ENCODE results near the gene SOCS2.
"Not testable (repeated sequence)": the region's sequence is repeated elsewhere in the genome, so short reads cannot be mapped to it uniquely, and the experiment has no call there.

SOCS2 gene

GRCh38 chr12:93550748-93551611, 21.5 kb upstream of the SOCS2 start:
- no peak for DNase-seq (ENCODE audit: insufficient read length, low spot score)
- TF ChIP-seq CTCF (IDR thresholded peaks at IDR 0.05; ENCODE audit: insufficient read depth, missing control alignments) = no peak
- no peak for FAIRE-seq

- no peak for TF ChIP-seq CTCF (IDR thresholded peaks at IDR 0.05; ENCODE audit: insufficient read depth, missing control alignments)
- DNase-seq (ENCODE audit: insufficient read length, low spot score) = no peak
- FAIRE-seq = no peak
Measured at GRCh38 chr12:93552427-93552826, 20.0 kb upstream of the SOCS2 start.

- not testable (repeated sequence) for DNase-seq (ENCODE audit: insufficient read length, low spot score); FAIRE-seq
Measured at GRCh38 chr12:93557879-93558278, 14.6 kb upstream of the SOCS2 start.

- not testable (repeated sequence) for FAIRE-seq; DNase-seq (ENCODE audit: insufficient read length, low spot score)
Measured at GRCh38 chr12:93558685-93559084, 13.8 kb upstream of the SOCS2 start.

GRCh38 chr12:93563807-93564538, 8.5 kb upstream of the SOCS2 start:
- no peak for FAIRE-seq
- no peak for DNase-seq (ENCODE audit: insufficient read length, low spot score)
- TF ChIP-seq CTCF (IDR thresholded peaks at IDR 0.05; ENCODE audit: insufficient read depth, missing control alignments) = peak; percentile 12

- TF ChIP-seq CTCF (IDR thresholded peaks at IDR 0.05; ENCODE audit: insufficient read depth, missing control alignments) = no peak
- FAIRE-seq (no peak), DNase-seq (ENCODE audit: insufficient read length, low spot score) (no peak)
Measured at GRCh38 chr12:93565760-93566159, 6.7 kb upstream of the SOCS2 start.

GRCh38 chr12:93567174-93567573, 5.3 kb upstream of the SOCS2 start:
- DNase-seq (ENCODE audit: insufficient read length, low spot score) (no peak), FAIRE-seq (no peak)
- no peak for TF ChIP-seq CTCF (IDR thresholded peaks at IDR 0.05; ENCODE audit: insufficient read depth, missing control alignments)

- no peak for FAIRE-seq
- DNase-seq (ENCODE audit: insufficient read length, low spot score) = no peak
- no peak for TF ChIP-seq CTCF (IDR thresholded peaks at IDR 0.05; ENCODE audit: insufficient read depth, missing control alignments)
Measured at GRCh38 chr12:93568091-93568490, 4.4 kb upstream of the SOCS2 start.
